LNCAP (cell line): ENCODE data around the gene TAF11L4.
"Not testable (repeated sequence)": the region's sequence is repeated elsewhere in the genome, so short reads cannot be mapped to it uniquely, and the experiment has no call there.

Experiments
- CTCF ChIP-seq: fragments of 450-650 bp; IDR thresholded peaks from 2 replicates; pipeline ENCODE4 v1.5.1; 2017; ENCODE audit warnings: mild to moderate bottlenecking

TAF11L4 gene

GRCh38 chr5:17521501-17521900 lies at the start of gene TAF11L4:
TSS of gene TAF11L4 (plus strand) at chr5:17521801.
- TF ChIP-seq CTCF: not testable (repeated sequence)

- TF ChIP-seq CTCF: no peak
Measured at GRCh38 chr5:17477043-17477442, 44.6 kb upstream of the TAF11L4 start.

- TF ChIP-seq CTCF: no peak
Measured at GRCh38 chr5:17477573-17478265, 43.9 kb upstream of the TAF11L4 start.

- TF ChIP-seq CTCF: no peak
Measured at GRCh38 chr5:17481378-17481777, 40.2 kb upstream of the TAF11L4 start.

- TF ChIP-seq CTCF: no peak
Measured at GRCh38 chr5:17482790-17483189, 38.8 kb upstream of the TAF11L4 start.

- TF ChIP-seq CTCF: no peak
Measured at GRCh38 chr5:17487174-17487512, 34.5 kb upstream of the TAF11L4 start.

- TF ChIP-seq CTCF: no peak
Measured at GRCh38 chr5:17492770-17493169, 28.8 kb upstream of the TAF11L4 start.

GRCh38 chr5:17497446-17497845 lies 24.2 kb upstream of the TAF11L4 start:
- TF ChIP-seq CTCF: no peak
